ENCODE data around the gene KRTAP12-3.
"Not testable (repeated sequence)": the region's sequence is repeated elsewhere in the genome, so short reads cannot be mapped to it uniquely, and the experiment has no call there.

Gene KRTAP12-3

GRCh38 chr21:44627831-44628233 is 29.9 kb upstream of the KRTAP12-3 start:
- DNase-seq: not testable (repeated sequence)

DNA sequence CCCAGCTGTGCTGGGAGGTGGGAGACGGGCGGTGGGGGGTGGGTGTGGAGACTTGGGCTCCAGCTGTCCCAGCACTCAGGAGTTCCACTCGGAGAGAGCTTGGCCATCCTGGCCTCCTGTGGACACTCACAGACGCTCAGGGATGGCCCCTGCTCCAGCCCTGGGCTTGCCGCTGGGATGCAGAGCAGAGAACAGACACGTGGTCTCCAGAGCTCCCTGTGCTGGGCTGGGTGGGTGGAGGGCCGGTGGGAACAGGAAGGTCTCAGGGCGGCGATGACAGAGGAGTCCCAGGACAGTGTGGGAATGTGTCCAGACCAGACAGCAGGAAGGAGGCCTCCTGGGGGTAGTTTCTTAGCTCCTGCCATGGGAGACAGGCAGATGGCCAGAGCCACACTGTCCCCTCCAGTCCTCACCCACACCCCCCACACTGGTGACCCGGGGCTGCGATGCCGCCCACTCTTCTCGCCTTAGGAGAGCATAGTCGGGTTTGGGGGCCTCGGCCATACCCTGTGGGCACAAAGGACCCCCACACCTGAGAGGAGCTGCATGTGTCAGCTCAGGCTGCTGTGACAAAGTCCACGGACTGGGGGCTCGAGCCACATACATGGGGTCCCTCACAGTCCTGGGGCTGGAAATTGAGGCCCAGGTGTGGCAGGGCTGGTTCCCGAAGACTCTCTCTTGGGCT is 28.9 kb upstream of the KRTAP12-3 start:
- DNase-seq: no peak

DNA sequence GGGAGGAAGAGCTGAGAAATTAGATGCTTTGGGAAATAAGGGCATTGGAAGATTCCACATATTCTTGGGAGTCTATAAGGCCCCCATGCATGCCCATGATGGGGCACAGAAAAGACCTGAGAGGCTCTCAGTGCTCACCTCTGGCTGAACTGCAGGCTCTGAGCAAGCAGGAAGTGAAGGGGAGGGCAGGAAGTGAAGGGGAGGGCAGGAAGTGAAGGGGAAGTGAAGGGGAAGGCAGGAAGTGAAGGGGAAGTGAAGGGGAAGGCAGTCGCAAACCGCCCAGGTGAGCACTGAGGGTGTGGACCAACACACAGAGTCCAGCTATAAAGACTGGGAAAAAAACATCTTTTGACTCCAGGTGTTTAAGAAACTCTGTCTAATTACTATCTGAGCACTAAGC is 27.3 kb upstream of the KRTAP12-3 start:
- no peak for DNase-seq

DNA sequence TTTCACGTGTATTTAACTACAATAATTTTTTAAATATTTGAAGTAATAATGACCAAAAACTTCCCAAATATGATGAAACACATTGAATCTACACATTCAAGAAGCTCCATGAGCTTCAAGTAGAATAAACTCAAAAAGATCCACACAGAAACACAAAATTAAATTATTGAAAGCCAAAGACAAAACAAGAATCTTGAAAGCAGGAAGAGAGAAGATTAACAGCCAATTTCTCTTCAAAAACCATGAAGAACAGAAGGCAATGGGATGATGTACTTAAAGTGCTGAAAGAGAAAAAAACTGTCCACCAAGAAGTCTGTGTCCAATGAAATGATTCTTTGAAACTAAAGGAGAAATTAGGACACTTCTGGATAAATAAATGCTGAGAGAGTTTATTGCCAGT is 25.7 kb upstream of the KRTAP12-3 start:
- no peak for DNase-seq

- DNase-seq: no peak
Measured at GRCh38 chr21:44636209-44637017, 21.3 kb upstream of the KRTAP12-3 start.

DNA sequence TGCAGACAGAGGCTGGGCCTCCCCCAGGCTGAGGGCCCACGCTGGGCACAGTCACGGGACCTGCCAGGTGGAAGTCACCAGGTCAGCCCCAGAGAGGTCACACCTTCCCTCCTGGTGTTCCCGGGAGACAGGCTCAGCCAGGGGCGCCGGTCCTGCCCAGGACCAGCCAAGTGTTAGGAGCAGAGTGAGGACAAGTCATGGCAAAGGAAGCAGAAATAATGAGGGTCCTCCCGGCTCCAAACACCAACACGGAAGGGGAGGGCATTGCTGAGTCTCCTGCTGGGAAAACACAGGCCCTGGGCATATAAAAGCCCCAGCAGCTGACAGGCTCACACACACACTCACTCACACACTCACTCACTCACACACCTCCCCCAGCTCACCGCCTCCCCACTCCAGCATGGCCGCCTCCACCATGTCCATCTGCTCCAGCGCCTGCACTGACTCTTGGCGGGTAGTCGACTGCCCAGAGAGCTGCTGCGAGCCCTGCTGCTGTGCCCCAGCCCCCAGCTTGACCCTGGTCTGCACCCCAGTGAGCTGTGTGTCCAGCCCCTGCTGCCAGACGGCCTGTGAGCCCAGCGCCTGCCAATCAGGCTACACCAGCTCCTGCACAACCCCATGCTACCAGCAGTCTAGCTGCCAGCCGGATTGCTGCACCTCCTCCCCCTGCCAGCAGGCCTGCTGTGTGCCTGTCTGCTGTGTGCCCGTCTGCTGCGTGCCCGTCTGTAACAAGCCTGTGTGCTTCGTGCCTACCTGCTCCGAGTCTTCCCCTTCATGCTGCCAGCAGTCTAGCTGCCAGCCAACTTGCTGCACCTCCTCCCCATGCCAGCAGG is 20.5 kb upstream of the KRTAP12-3 start, which contains the start of gene KRTAP10-10:
KRTAP10-10 (plus strand) TSS at position 339 of the 833 bp plus-strand sequence; CDS start at position 401, 62 bp downstream.
- DNase-seq: no peak

DNA sequence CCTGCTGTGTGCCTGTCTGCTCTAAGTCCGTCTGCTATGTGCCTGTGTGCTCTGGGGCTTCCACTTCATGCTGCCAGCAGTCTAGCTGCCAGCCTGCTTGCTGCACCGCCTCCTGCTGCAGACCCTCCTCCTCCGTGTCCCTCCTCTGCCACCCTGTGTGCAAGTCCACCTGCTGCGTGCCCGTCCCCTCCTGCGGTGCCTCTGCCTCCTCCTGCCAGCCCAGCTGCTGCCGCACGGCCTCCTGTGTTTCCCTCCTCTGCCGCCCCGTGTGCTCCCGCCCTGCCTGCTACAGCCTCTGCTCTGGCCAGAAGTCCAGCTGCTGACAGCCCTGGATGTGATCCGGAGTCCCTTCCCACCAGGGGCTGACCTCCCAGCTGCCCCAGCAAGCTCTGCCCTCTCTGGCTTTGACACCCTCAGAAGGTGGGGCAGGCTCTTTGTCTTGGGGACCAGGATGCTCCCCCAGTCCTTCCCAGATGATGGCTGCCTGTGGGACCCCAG is 19.8 kb upstream of the KRTAP12-3 start:
- DNase-seq: not testable (repeated sequence)

- DNase-seq: not testable (repeated sequence)
Measured at GRCh38 chr21:44638506-44639330, 19.0 kb upstream of the KRTAP12-3 start.

GRCh38 chr21:44639331-44639655 is 18.4 kb upstream of the KRTAP12-3 start:
- no peak for DNase-seq

- no peak for DNase-seq
Measured at GRCh38 chr21:44640761-44641160, 17.0 kb upstream of the KRTAP12-3 start.

GRCh38 chr21:44643741-44644310 is 13.9 kb upstream of the KRTAP12-3 start:
- no peak for DNase-seq

- no peak for DNase-seq
Measured at GRCh38 chr21:44644878-44645277, 12.9 kb upstream of the KRTAP12-3 start.

DNA sequence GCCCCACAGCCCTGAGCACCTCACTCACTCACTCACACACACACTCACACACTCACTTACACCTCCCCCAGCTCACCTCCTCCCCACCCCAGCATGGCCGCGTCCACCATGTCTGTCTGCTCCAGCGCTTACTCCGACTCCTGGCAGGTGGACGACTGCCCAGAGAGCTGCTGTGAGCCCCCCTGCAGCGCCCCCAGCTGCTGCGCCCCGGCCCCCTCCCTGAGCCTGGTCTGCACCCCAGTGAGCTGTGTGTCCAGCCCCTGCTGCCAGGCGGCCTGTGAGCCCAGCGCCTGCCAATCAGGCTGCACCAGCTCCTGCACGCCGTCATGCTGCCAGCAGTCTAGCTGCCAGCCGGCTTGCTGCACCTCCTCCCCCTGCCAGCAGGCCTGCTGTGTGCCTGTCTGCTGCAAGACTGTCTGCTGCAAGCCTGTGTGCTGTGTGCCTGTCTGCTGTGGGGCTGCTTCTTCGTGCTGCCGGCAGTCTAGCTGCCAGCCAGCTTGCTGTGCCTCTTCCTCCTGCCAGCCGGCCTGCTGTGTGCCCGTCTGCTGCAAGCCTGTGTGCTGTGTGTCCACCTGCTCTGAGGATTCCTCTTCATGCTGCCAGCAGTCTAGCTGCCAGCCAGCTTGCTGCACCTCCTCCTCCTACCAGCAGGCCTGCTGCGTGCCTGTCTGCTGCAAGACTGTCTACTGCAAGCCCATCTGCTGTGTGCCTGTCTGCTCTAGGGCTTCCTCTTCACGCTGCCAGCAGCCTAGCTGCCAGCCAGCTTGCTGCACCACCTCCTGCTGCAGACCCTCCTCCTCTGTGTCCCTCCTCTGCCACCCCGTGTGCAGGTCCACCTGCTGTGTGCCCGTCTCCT is 11.1 kb upstream of the KRTAP12-3 start, which contains the start of gene KRTAP10-11:
KRTAP10-11 (plus strand) TSS at position 49 of the 856 bp plus-strand sequence; CDS start at position 94, 45 bp downstream.
- not testable (repeated sequence) for DNase-seq

DNA sequence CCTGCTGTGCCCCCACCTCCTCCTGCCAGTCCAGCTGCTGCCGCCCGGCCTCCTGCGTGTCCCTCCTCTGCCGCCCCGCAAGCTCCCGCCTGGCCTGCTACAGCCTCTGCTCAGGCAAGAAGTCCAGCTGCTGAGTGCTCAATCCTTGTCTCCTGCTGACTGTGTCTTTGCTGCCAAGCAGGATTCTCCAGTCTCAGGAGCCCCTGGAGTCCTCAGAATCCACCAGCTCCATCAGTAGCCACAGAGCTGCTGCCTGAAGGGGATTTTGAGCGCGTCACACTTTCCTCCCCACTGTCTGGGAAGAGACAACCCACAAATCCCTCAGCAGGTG is 10.5 kb upstream of the KRTAP12-3 start:
- peak; percentile 46 for DNase-seq

DNA sequence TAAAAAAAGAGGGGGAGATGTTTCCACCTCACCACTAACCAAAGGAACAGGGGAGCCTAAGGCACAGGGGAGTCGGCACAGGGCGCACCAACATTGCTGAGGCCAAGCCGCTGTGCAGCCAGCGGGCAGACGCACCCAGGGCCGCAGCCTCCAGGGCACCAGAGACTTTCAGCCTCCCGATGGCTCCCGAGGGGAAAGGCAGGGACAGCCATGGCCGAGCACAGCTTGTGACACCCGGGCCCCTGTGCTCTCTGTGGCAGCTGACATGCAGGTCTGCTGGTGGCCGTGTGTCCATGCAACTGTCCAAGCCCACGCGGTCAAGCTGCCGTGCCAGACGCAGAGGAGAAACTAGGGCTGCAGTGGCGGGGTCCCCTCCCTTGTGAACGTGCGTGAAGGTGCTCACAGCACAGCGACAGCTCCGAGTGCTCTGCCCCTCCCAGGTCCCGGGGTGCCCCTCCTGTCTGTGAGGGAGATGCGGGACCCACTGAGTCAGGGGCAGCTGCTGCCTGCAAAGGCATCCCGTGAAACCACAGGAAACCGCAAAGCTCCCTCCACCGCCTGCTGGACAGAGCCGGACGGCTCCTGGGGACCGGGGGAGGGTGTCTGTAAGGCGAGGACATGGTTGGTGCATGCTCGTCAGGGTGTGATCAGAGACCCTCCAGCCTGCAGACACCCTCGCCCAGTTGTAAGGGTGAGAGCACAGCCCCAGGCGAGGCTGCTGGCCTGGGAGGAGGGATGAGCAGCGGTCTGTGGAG is 9.0 kb upstream of the KRTAP12-3 start:
- no peak for DNase-seq

- DNase-seq: no peak
Measured at GRCh38 chr21:44649521-44650100, 8.1 kb upstream of the KRTAP12-3 start.

DNA sequence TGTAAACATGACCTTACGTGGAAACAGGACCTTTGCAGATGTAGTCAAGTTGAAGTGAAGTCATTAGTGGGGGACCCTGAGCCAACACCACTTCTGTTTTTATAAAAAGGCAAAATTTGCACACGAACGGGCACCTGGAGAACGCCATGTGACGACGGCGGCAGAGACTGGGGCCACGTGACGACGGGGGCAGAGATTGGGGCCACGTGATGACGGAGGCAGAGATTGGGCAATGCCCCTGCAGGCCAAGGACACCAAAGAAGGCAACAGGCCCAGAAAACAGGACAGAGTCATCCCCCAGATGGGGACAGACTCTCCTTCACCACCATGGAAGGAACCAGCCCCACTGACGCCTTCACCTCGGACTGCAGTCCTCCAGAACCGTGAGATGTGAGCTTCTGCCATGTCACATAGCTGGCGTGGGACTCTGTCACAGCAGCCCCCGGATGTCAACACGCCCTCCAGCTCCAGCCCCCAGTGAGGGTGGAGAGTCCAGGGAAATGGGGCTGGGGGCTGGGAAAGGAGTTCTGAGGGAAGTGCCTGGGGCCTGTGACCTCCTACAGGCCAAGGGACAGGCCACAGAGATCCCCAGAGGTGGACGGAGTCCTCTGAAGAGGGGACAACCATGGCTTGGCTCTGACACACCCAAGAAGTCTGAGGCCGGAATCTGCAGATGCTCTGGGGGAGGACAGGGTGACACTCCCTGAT is 7.3 kb upstream of the KRTAP12-3 start:
- no peak for DNase-seq

DNA sequence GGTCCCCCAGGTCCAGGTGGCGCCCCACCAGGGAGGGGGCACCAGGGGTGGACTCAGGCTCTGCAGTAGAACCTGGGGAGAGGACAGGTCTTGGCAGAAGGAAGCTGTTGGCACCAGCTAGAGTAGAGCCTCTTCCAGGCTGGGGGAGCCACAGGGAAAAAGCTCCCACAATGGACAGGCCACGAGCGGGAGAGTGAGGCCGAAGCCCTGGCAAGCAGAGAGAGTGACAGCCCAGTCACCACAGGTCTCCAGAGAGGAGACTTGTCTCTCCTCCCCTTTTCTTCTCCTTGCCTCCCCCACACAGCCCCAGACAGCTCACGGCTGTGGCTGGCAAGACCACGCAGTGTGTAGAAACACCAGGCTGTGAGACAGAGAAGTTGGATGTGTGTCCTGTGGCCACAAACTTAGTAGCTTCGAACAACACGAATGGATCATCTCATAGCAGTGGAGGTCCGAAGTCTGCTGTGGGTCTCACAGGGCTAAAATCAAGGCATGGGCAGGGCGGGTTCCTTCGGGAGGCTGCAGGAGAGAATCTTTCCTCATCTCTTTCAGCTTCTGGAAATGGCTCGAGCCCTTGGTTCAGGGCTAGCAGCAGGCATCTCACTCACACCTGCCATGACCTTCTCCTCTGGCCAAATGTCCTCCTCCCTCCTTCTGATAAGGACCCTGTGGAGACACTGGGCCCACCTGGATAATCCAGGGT is 6.6 kb upstream of the KRTAP12-3 start:
- no peak for DNase-seq

Measured in DMS79 (cell line).